GM18499 (cell line): ENCODE data around the gene SDSL.

Experiments
- ATAC-seq: cut with Tn5 transposase; IDR thresholded peaks from one replicate; pipeline ENCODE4 v1.9.1; 2021; ENCODE audit warnings: moderate number of reproducible peaks; ENCODE audit not compliant: insufficient read depth, unreplicated experiment

The SDSL gene

DNA sequence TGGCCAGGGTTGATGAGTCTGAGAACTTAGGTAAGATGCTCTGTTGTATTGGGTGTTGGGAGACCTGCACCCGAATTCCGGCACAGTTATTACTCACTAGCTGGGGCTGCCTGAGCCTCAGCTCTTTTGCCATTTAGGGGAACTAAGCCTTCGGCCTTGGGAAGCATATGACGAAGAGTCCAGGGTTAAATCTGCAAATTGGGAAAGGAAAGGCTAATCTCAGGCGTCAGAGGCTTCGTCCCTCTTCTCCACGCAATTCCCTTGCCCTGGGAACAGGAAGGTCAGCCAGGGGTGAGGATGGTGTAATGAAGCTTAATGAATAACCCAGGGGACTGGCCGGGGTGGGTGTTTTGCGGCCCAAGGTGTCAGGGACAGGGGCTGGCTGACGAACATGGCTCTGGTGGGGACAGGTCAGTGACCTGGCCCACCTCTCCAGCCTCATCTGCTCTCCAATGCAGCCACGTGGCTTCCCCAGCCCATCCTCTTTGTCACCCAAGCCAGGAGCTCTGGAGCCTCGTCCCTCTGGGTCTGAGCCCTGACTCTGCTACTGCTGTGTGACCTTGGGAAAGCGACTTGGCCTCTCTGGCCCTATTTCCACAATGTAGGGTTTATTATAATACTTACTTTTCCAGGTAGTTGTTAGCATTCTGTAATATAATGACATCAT is 3.8 kb upstream of the SDSL start:
- no peak for ATAC-seq

DNA sequence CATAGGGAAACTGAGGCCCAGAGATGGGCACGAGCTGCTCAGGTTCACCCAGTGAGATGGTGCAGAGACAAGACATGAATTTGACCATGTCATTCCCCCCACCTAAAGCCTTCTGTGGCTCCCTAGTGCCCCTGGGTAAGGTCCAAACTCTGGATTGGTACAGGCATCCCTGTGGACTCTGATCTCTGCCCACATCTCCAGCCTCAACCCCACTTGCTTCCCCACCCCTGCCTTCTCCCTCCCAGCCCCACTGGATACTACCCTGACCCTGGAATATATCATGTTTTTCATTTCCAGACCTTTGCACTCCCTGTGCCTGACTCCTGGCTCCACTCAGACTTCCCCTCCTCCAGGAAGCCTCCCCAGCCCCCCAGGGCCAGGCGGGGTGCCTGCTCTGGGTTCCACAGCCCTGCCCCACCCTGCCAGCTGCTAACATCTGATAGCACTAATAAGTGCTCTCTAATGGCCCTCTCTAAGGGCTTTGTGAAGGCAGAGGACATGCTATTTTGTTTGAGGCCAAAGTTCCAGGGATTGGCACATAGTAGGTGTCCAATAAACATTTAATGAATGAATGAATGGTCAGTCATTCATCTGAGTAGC is 1.1 kb upstream of the SDSL start:
- ATAC-seq = no peak

- no peak for ATAC-seq
Measured at GRCh38 chr12:113422886-113423669, 898 bp downstream of the SDSL start.

GRCh38 chr12:113424456-113424855 is 2.3 kb downstream of the SDSL start:
- no peak for ATAC-seq

GRCh38 chr12:113424915-113425823 is 3.0 kb downstream of the SDSL start:
- no peak for ATAC-seq

DNA sequence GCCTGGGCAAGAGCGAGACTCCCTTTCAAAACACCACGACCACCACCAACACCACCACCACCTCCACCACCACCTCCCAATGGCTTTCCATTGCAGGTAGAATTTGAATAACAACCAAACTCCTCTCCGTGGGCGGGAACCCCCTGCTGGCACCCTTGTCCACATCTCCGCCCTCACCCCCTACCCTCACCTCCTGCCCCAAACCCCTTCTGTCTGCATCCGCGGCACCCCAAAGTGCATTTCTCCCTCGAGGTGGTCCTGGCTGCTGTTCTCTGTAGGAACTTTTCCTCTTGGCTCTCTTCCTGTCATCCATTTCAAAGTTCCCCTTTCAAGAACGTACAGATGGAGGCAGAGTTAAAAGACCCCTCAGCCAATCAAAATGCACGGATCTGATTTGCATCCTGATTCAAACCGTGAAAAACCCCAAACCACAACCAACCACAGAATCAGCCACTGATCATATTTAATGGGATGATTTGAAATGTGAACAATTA is 3.8 kb downstream of the SDSL start:
- no peak for ATAC-seq

- ATAC-seq = no peak
Measured at GRCh38 chr12:113427882-113428281, 5.7 kb downstream of the SDSL start.

- no peak for ATAC-seq
Measured at GRCh38 chr12:113428482-113428881, 6.3 kb downstream of the SDSL start.

DNA sequence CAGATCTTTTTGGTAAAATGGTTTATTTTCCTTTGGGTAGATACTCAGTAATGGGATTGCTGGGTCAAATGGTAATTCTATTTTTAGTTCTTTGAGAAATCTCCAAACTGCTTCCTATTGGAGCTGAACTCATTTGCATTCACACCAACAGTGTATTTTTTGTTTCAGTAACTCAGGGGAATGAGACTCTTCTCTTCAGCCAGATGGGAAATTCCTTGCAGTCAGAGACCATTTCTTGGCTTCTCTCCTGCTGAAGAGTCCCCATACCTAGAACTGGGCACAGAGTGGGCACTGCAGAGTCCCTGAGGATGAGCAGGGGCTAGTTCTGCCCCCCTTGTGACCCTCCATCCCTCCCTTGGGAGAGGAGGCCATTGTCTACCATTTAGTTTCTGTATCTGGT is 10.8 kb downstream of the SDSL start:
- ATAC-seq = no peak

DNA sequence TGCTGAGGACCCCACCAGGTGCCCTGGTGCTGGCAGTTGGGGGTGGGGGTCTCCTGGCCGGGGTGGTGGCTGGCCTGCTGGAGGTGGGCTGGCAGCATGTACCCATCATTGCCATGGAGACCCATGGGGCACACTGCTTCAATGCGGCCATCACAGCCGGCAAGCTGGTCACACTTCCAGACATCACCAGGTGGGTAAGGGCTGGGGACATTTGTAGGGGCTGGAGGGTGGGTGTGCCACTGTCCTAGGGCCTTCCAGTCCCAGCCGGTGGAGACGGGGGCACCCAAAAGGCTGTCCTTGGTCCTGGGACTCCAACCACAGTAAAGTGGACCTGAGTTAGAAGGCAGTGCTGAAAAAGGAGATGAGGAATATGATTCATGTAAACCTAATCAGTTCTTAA is 13.2 kb downstream of the SDSL start:
- ATAC-seq = no peak

- no peak for ATAC-seq
Measured at GRCh38 chr12:113436586-113436985, 14.4 kb downstream of the SDSL start.

- no peak for ATAC-seq
Measured at GRCh38 chr12:113436993-113437728, 15.0 kb downstream of the SDSL start.

- ATAC-seq = no peak
Measured at GRCh38 chr12:113437729-113438100, 15.5 kb downstream of the SDSL start.

DNA sequence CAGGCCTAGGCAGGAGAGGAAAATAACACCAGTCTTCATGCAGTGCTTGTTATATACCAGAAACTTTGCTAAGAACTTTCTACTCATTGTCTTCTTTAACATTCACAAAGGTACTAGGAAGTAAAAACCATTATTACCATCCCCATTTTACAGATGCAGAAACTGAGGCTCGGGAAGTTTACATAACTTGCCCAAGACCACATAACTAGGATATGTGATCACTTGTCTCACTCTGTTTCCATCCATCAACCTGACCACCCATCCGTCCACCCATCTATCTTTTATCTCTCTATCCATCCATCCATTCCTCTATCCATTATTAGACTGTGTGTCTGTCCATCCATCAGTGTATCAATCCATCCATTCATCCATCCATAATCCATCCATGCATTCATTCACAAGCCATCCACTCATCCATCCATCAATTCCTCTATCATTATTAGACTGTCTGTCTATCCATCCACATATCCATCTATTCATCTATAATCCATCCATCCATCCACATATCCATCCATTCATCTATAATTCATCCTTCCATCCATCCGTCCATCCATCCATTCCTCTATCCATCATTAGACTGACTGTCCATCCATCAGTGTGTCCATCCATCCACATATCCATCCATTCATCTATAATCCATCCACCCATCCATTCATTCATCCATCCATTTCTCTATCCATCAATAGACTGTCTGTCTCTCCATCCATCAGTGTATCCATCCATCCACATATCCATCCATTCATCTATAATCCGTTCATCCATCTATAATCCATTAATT is 16.5 kb downstream of the SDSL start:
- ATAC-seq = no peak

DNA sequence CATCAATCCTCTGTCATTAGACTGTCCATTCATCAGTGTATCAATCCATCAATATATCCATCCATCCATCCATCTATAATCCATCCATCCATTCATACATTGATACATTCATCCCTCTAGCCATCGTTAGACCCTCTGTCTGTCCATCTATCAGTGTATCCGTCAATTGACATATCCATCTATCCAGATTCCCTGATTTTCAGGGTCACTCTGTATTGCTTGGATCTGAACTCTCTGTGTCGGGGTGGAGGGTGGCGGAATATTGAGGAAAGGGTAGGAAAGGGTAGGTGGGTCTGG is 17.1 kb downstream of the SDSL start:
- ATAC-seq = no peak

GRCh38 chr12:113439606-113440030 is 17.4 kb downstream of the SDSL start:
- no peak for ATAC-seq

- ATAC-seq = no peak
Measured at GRCh38 chr12:113440336-113440735, 18.2 kb downstream of the SDSL start.

- no peak for ATAC-seq
Measured at GRCh38 chr12:113440947-113441782, 19.0 kb downstream of the SDSL start.
